Pancreas (tissue), 10 donors: ENCODE data around the gene AQP12B. TPM values are rescaled to one million over a fixed set of nuclear protein-coding genes. Genes with fewer than 3 reads are reported as not detected.

Source experiments
- ATAC-seq, 4 donors: fragments of 200-7000 bp; cut with Tn5 transposase; one replicate each; pipeline versions ENCODE4 v1.8.0 to v1.9.1; 2020; ENCODE audit warnings: mild to moderate bottlenecking in 4 of 4, moderate library complexity in 4 of 4
- DNase-seq, 6 donors: peaks; one replicate each; pipeline ENCODE4 v3.0.0-alpha.2; 2020
- FAIRE-seq: peaks from 2 replicates; lab custom pipeline; 2012; peaks lifted over from hg19 to GRCh38; lab: Jason Lieb, UNC
- H3K27ac ChIP-seq, 4 donors: fragments of 200-600 bp; sonication (generic); 1 replicate in 3 of 4; 2 replicates in 1 of 4; pipeline versions ENCODE4 v1.5.0 to v1.8.0; 2020
- H3K27me3 ChIP-seq, 4 donors: fragments of 200-600 bp; one replicate each; pipeline ENCODE4 v1.8.0; 2021
- H3K36me3 ChIP-seq, 3 donors: fragments of 200-600 bp; sonication (generic) in 1 of 3; one replicate each; pipeline versions ENCODE4 v1.5.0 to v1.8.0; 2020 to 2021
- H3K4me1 ChIP-seq, 3 donors: fragments of 200-600 bp; one replicate each; pipeline ENCODE4 v1.8.0; 2021
- H3K4me3 ChIP-seq, 4 donors: fragments of 200-600 bp; sonication (generic) in 2 of 4; one replicate each; pipeline versions ENCODE4 v1.5.0 to v1.8.0; 2020 to 2021
- H3K9me3 ChIP-seq, 4 donors: fragments of 200-600 bp; one replicate each; pipeline ENCODE4 v1.8.0; 2021
- CTCF ChIP-seq, 4 donors: fragments of 200-600 bp; sonication (generic) in 3 of 4; IDR thresholded peaks; one replicate each; pipeline versions ENCODE4 v1.5.0 to v1.8.0; 2021; ENCODE audit warnings: antibody characterized with exemption in 4 of 4
- WGBS, 2 donors: extraction: QIAGEN DNeasy Blood & Tissue Kit; methylation state at CpG; one replicate each; pipeline ENCODE4 v1.1.7; 2013; 5-methylcytosine and 5-hydroxymethylcytosine counted together
- intact Hi-C, 3 donors: fragments of 100-400 bp; cut with DNase I; formaldehyde crosslinking; loops; one replicate each; pipeline versions ENCODE4 v1.11.1 to v1.14.2; 2022
- polyA plus RNA-seq, 2 donors: library from polyadenylated mRNA; stranded (reverse); fragments of 200-250 nt; gene quantifications; one replicate each; pipeline ENCODE4 v1.2.3, GENCODE V29; 2013
- total RNA-seq, 6 donors: library from RNA; stranded (reverse); fragmentation: NEBNext Ultra II Directional in 4 of 6; extraction: Animal tissue kit (Norgen Biotek cat#: 25700) in 4 of 6; gene quantifications; one replicate each; pipeline versions ENCODE4 v1.2.1 to v1.2.4, GENCODE V29; 2021 to 2023
- donor health status: healthy with polysubstance abuse.
- donor health status: DM: no; HTN: no; CAD: no; lungs with moderate emphysema.
- donor health status: DM: no; HTN: no; CAD: no.
- donor health status: control.
- donor health status: control.
- donor health status: Bipolar disorder and iron deficiency.
- donor health status: DM: yes; HTN: yes; CAD: no.
- donor health status: DM: no; HTN: no; CAD: no.
- donor health status: DM: no; HTN: no; CAD: no.
- donor health status: DM: yes; HTN: yes; CAD: no.

Gene AQP12B
- total and polyA plus RNA-seq, 8 donors: 54.2 to 240 (median 154) TPM

GRCh38 chr2:240635121-240635997, 47.3 kb downstream of the AQP12B start:
- intact Hi-C loops: no loop called here
- H3K27me3 ChIP-seq: no peaks in the 10 kb centered on the region
- no peaks in the 10 kb centered on the region for H3K4me1 ChIP-seq
- FAIRE-seq (no peak), DNase-seq (peak in 1 of 6 donors; percentile 51), ATAC-seq (peak in 1 of 4 donors; percentile 9)
- H3K27ac ChIP-seq: no peak overlapping the region
- no peaks in the 10 kb centered on the region for H3K36me3 ChIP-seq
- H3K4me3 ChIP-seq: no peak overlapping the region
- H3K9me3 ChIP-seq: no peaks in the 10 kb centered on the region
- TF ChIP-seq CTCF (IDR thresholded peaks at IDR 0.05): no peak
- 71 to 75% methylated on average over 6 of the region's 6 CpGs for WGBS, 2 donors

GRCh38 chr2:240632306-240632721, 50.4 kb downstream of the AQP12B start:
- DNase-seq (peak in 1 of 6 donors; percentile 33), FAIRE-seq (no peak), ATAC-seq (no peak)
- intact Hi-C loops: no loop called here
- H3K27ac ChIP-seq: no peak overlapping the region
- no peaks in the 10 kb centered on the region for H3K36me3 ChIP-seq
- H3K4me1 ChIP-seq: no peaks in the 10 kb centered on the region
- H3K9me3 ChIP-seq: no peaks in the 10 kb centered on the region
- 95 to 100% methylated on average over 1 of the region's 1 CpG for WGBS, 2 donors
- no peak for TF ChIP-seq CTCF (IDR thresholded peaks at IDR 0.05)
- H3K4me3 ChIP-seq: no peak overlapping the region
- no peaks in the 10 kb centered on the region for H3K27me3 ChIP-seq

- no peaks in the 10 kb centered on the region for H3K4me1 ChIP-seq
- no peak overlapping the region for H3K27ac ChIP-seq
- no peak overlapping the region for H3K4me3 ChIP-seq
- TF ChIP-seq CTCF (IDR thresholded peaks at IDR 0.05): no peak
- FAIRE-seq (no peak), ATAC-seq (no peak), DNase-seq (peak in 1 of 6 donors; percentile 51)
- no peaks in the 10 kb centered on the region for H3K36me3 ChIP-seq
- intact Hi-C loops: no loop called here
- no peaks in the 10 kb centered on the region for H3K27me3 ChIP-seq
- WGBS, 2 donors: 75 to 92% methylated on average over 11 of the region's 11 CpGs
- no peaks in the 10 kb centered on the region for H3K9me3 ChIP-seq
Observed at GRCh38 chr2:240631548-240632305, 51.0 kb downstream of the AQP12B start.

- TF ChIP-seq CTCF (IDR thresholded peaks at IDR 0.05): no peak
- H3K27me3 ChIP-seq: no peaks in the 10 kb centered on the region
- no peaks in the 10 kb centered on the region for H3K36me3 ChIP-seq
- no peak overlapping the region for H3K4me3 ChIP-seq
- intact Hi-C loops: no loop called here
- 81 to 85% methylated on average over 21 of the region's 21 CpGs for WGBS, 2 donors
- no peaks in the 10 kb centered on the region for H3K4me1 ChIP-seq
- DNase-seq (peak in 1 of 6 donors; percentile 37), FAIRE-seq (no peak), ATAC-seq (no peak)
- no peak overlapping the region for H3K27ac ChIP-seq
- H3K9me3 ChIP-seq: no peaks in the 10 kb centered on the region
Observed at GRCh38 chr2:240630771-240631547, 51.7 kb downstream of the AQP12B start.
